Measurements from ENCODE around the gene FNBP1L. TPM values are rescaled to one million over a fixed set of nuclear protein-coding genes. Genes with fewer than 3 reads are reported as not detected.
A peak's percentile ranks its signal among the peaks of the same experiment; 100 is the strongest.

FNBP1L gene
- 88.1 TPM for polyA plus RNA-seq (2013, experiment 1 of 2)
- polyA plus RNA-seq (2013, experiment 2 of 2) = 89.2 TPM

DNA sequence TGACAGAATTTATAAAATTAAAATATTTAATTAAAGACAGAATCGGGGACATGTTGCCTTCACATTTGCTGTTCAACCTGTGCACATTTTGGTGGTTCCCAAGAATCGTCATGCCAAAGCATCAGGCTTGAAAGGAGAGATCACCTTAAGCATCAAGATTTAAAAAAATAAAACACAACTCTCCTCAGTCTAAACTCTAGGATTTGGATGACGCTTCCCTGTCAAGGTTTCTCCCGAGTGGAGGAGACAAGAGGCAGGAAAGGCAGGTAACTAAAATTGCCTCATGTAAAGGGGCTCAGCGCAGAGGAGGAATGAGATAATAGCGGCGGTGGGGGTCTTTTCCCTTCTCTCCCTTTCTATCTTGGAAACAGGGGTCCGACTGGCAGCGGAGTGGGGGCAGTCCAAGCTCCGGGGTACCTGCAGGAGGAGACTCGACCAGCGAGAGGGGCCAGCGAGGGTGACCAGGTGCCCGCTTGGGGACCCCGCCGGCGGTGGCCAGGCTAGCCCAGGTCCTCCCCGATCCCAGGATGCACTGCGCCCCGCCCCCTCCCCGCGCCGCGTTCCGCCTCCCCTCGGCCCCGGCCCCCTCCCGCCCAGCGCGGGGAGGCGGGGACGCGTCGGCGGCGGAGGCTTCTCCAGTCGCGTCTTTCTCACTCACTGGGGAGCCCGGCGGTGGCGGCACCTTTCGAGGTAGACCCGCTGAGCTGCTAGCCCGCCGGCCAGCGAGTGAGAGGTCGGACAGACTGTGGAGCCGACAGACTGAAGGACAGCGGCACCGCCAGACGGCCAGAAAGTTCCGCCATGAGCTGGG lies at the start of gene FNBP1L:
TSS of gene FNBP1L (plus strand) at position 638 of the 811 bp plus-strand sequence. CDS start at position 802, 164 bp downstream.
- peak within 1 kb of the TSS; percentile 12 for H2AK5ac ChIP-seq (ENCODE audit: low read length)
- no peaks in the 10 kb centered on the region for H3K36me3 ChIP-seq (ENCODE audit: control insufficient read depth, insufficient read depth, low read length)
- peaks cover under 1% of the 10 kb centered on the region for H3K4me1 ChIP-seq (ENCODE audit: control insufficient read depth, low read depth, low read length)
- H2BK120ac ChIP-seq (ENCODE audit: low read depth, low read length) = peak within 1 kb of the TSS; percentile 24
- peaks cover 38% of the 10 kb centered on the region for H3K79me2 ChIP-seq (ENCODE audit: control insufficient read depth, insufficient read depth, low read length)
- H2BK15ac ChIP-seq (replicated peaks; ENCODE audit: low read depth) = no peak within 1 kb of the TSS
- peak within 1 kb of the TSS; percentile 99 for H3K4ac ChIP-seq (ENCODE audit: low read depth, low read length)
- H3K56ac ChIP-seq (ENCODE audit: low read length) = peak within 1 kb of the TSS; percentile 94
- H3K9ac ChIP-seq (ENCODE audit: low read length) = peak within 1 kb of the TSS; percentile 92
- no peaks in the 10 kb centered on the region for H3K79me1 ChIP-seq (ENCODE audit: low read length)
- no peaks in the 10 kb centered on the region for H3K27me3 ChIP-seq (ENCODE audit: insufficient read depth, low read length, poor library complexity)
- peak within 1 kb of the TSS; percentile 90 for H3K4me3 ChIP-seq (ENCODE audit: low read length)
- peak within 1 kb of the TSS; percentile 85 for H3K18ac ChIP-seq (ENCODE audit: low read length)
- H3K23ac ChIP-seq (ENCODE audit: low read length) = no peak within 1 kb of the TSS
- WGBS (ENCODE audit: extremely low coverage, insufficient coverage, low lambda C conversion rate) = no CpG with 5 or more reads among the region's 52 CpGs
- peak within 1 kb of the TSS; percentile 93 for H3K27ac ChIP-seq (ENCODE audit: low read depth, low read length)
- peak within 1 kb of the TSS; percentile 51 for H3K4me2 ChIP-seq (ENCODE audit: low read length)
- H4K5ac ChIP-seq (ENCODE audit: low read length) = no peak within 1 kb of the TSS
- DNase-seq = peak; percentile 94
- H2BK5ac ChIP-seq (ENCODE audit: low read length) = peak within 1 kb of the TSS; percentile 91
- peak within 1 kb of the TSS; percentile 67 for H4K8ac ChIP-seq (ENCODE audit: low read depth, low read length)

DNA sequence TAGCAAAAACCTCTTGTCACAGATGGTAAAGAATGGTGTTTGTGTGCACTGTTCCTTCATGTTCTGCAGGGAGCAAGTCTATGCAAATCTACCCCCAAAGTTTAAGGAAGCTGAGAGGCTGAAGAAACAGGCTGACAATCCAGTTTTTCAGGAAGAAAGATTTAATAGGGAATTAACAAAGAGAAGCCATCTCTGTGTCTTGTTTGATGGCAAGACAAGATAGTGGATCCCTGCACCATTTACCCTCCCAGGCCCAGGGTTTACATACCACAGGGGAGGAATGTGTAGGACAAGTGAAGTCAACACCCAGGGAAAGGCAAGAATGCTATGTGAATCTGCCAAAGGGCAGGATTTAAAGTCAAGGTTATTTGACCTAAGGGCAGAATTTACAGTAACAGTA lies 48.1 kb upstream of the FNBP1L start:
- H3K56ac ChIP-seq (ENCODE audit: low read length) = no peak overlapping the region
- H3K36me3 ChIP-seq (ENCODE audit: control insufficient read depth, insufficient read depth, low read length) = no peaks in the 10 kb centered on the region
- H2BK15ac ChIP-seq (replicated peaks; ENCODE audit: low read depth) = no peak overlapping the region
- H3K4ac ChIP-seq (ENCODE audit: low read depth, low read length) = no peak overlapping the region
- no peak overlapping the region for H4K8ac ChIP-seq (ENCODE audit: low read depth, low read length)
- H3K79me2 ChIP-seq (ENCODE audit: control insufficient read depth, insufficient read depth, low read length) = no peaks in the 10 kb centered on the region
- H2AK5ac ChIP-seq (ENCODE audit: low read length) = no peak overlapping the region
- H3K9ac ChIP-seq (ENCODE audit: low read length) = no peak overlapping the region
- H3K4me1 ChIP-seq (ENCODE audit: control insufficient read depth, low read depth, low read length) = no peaks in the 10 kb centered on the region
- no peak overlapping the region for H3K4me3 ChIP-seq (ENCODE audit: low read length)
- no peaks in the 10 kb centered on the region for H3K27me3 ChIP-seq (ENCODE audit: insufficient read depth, low read length, poor library complexity)
- H4K5ac ChIP-seq (ENCODE audit: low read length) = no peak overlapping the region
- H3K4me2 ChIP-seq (ENCODE audit: low read length) = no peak overlapping the region
- no peaks in the 10 kb centered on the region for H3K79me1 ChIP-seq (ENCODE audit: low read length)
- no peak overlapping the region for H3K27ac ChIP-seq (ENCODE audit: low read depth, low read length)
- peak; percentile 87 for DNase-seq
- no peak overlapping the region for H3K23ac ChIP-seq (ENCODE audit: low read length)
- H3K18ac ChIP-seq (ENCODE audit: low read length) = no peak overlapping the region
- no peak overlapping the region for H2BK120ac ChIP-seq (ENCODE audit: low read depth, low read length)
- H2BK5ac ChIP-seq (ENCODE audit: low read length) = no peak overlapping the region

DNA sequence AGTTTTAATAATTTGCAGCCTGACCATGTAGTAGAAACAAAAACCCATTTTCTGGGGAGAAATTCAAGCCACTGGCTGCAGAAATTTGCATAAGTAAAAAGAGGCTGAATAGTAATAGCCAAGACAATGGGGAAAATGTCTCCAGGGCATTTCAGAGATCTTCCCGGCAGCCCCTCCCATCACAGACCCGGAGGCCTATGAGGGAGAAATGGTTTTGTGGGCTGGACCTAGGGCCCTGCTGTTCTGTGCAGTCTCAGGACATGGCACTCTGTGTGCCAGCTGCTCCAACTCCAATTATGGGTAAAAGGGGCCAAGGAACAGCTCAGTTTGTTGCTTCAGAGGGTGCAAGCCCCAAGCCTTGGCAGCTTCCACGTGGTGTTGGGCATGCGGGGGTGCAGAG lies 39.7 kb upstream of the FNBP1L start:
- no peak overlapping the region for H2BK5ac ChIP-seq (ENCODE audit: low read length)

GRCh38 chr1:93411000-93411399 lies 36.9 kb upstream of the FNBP1L start:
- no peak overlapping the region for H2BK120ac ChIP-seq (ENCODE audit: low read depth, low read length)
- no peaks in the 10 kb centered on the region for H3K79me1 ChIP-seq (ENCODE audit: low read length)
- H3K36me3 ChIP-seq (ENCODE audit: control insufficient read depth, insufficient read depth, low read length) = no peaks in the 10 kb centered on the region
- H4K8ac ChIP-seq (ENCODE audit: low read depth, low read length) = no peak overlapping the region
- no peak overlapping the region for H3K56ac ChIP-seq (ENCODE audit: low read length)
- no peak overlapping the region for H3K9ac ChIP-seq (ENCODE audit: low read length)
- no peak overlapping the region for H3K4ac ChIP-seq (ENCODE audit: low read depth, low read length)
- H2BK15ac ChIP-seq (replicated peaks; ENCODE audit: low read depth) = no peak overlapping the region
- no peak overlapping the region for H3K18ac ChIP-seq (ENCODE audit: low read length)
- H3K4me1 ChIP-seq (ENCODE audit: control insufficient read depth, low read depth, low read length) = no peaks in the 10 kb centered on the region
- no peak overlapping the region for H3K23ac ChIP-seq (ENCODE audit: low read length)
- no peak overlapping the region for H2BK5ac ChIP-seq (ENCODE audit: low read length)
- no peak overlapping the region for H3K4me3 ChIP-seq (ENCODE audit: low read length)
- H3K27me3 ChIP-seq (ENCODE audit: insufficient read depth, low read length, poor library complexity) = no peaks in the 10 kb centered on the region
- no CpG with 5 or more reads among the region's 2 CpGs for WGBS (ENCODE audit: extremely low coverage, insufficient coverage, low lambda C conversion rate)
- H4K5ac ChIP-seq (ENCODE audit: low read length) = no peak overlapping the region
- no peak overlapping the region for H3K4me2 ChIP-seq (ENCODE audit: low read length)
- H2AK5ac ChIP-seq (ENCODE audit: low read length) = no peak overlapping the region
- no peak overlapping the region for H3K27ac ChIP-seq (ENCODE audit: low read depth, low read length)
- no peak for DNase-seq
- no peaks in the 10 kb centered on the region for H3K79me2 ChIP-seq (ENCODE audit: control insufficient read depth, insufficient read depth, low read length)

More for the DNA sequence above, 39.7 kb upstream of the FNBP1L start:
- Histone ChIP-seq H3K23ac (ENCODE audit: low read length) (no peak overlapping the region), H3K4me3 (ENCODE audit: low read length) (no peak overlapping the region), H3K4me1 (ENCODE audit: control insufficient read depth, low read depth, low read length) (no peaks in the 10 kb centered on the region), H3K36me3 (ENCODE audit: control insufficient read depth, insufficient read depth, low read length) (no peaks in the 10 kb centered on the region), H4K5ac (ENCODE audit: low read length) (no peak overlapping the region), H3K9ac (ENCODE audit: low read length) (no peak overlapping the region), H3K56ac (ENCODE audit: low read length) (no peak overlapping the region), H2AK5ac (ENCODE audit: low read length) (no peak overlapping the region), H3K79me2 (ENCODE audit: control insufficient read depth, insufficient read depth, low read length) (no peaks in the 10 kb centered on the region), H2BK15ac (replicated peaks; ENCODE audit: low read depth) (no peak overlapping the region), H3K4ac (ENCODE audit: low read depth, low read length) (no peak overlapping the region), H4K8ac (ENCODE audit: low read depth, low read length) (no peak overlapping the region), H3K27me3 (ENCODE audit: insufficient read depth, low read length, poor library complexity) (no peaks in the 10 kb centered on the region), H3K4me2 (ENCODE audit: low read length) (no peak overlapping the region), H3K79me1 (ENCODE audit: low read length) (no peaks in the 10 kb centered on the region), H3K18ac (ENCODE audit: low read length) (no peak overlapping the region), H3K27ac (ENCODE audit: low read depth, low read length) (no peak overlapping the region), H2BK120ac (ENCODE audit: low read depth, low read length) (no peak overlapping the region)
- DNase-seq = no peak
- WGBS (ENCODE audit: extremely low coverage, insufficient coverage, low lambda C conversion rate) = no CpG with 5 or more reads among the region's 4 CpGs

GRCh38 chr1:93414749-93415148 lies 33.2 kb upstream of the FNBP1L start:
- Histone ChIP-seq H3K4ac (ENCODE audit: low read depth, low read length) (peak overlapping the region; percentile 52), H3K4me1 (ENCODE audit: control insufficient read depth, low read depth, low read length) (no peaks in the 10 kb centered on the region), H3K4me2 (ENCODE audit: low read length) (no peak overlapping the region), H4K5ac (ENCODE audit: low read length) (no peak overlapping the region), H2AK5ac (ENCODE audit: low read length) (no peak overlapping the region), H2BK15ac (replicated peaks; ENCODE audit: low read depth) (no peak overlapping the region), H3K4me3 (ENCODE audit: low read length) (no peak overlapping the region), H2BK5ac (ENCODE audit: low read length) (no peak overlapping the region), H3K79me2 (ENCODE audit: control insufficient read depth, insufficient read depth, low read length) (no peaks in the 10 kb centered on the region), H3K36me3 (ENCODE audit: control insufficient read depth, insufficient read depth, low read length) (no peaks in the 10 kb centered on the region), H3K79me1 (ENCODE audit: low read length) (no peaks in the 10 kb centered on the region), H3K23ac (ENCODE audit: low read length) (no peak overlapping the region), H2BK120ac (ENCODE audit: low read depth, low read length) (no peak overlapping the region), H3K56ac (ENCODE audit: low read length) (no peak overlapping the region), H3K27ac (ENCODE audit: low read depth, low read length) (no peak overlapping the region), H4K8ac (ENCODE audit: low read depth, low read length) (no peak overlapping the region), H3K27me3 (ENCODE audit: insufficient read depth, low read length, poor library complexity) (no peaks in the 10 kb centered on the region), H3K9ac (ENCODE audit: low read length) (no peak overlapping the region), H3K18ac (ENCODE audit: low read length) (no peak overlapping the region)
- no peak for DNase-seq
- WGBS (ENCODE audit: extremely low coverage, insufficient coverage, low lambda C conversion rate) = no CpG with 5 or more reads among the region's 3 CpGs
